Measurements from ENCODE around the gene SLC22A7. TPM values are rescaled to one million over a fixed set of nuclear protein-coding genes. Genes with fewer than 3 reads are reported as not detected.

The SLC22A7 gene
- total and polyA plus RNA-seq, 4 donors, result 143 to 495 (median 228) TPM

GRCh38 chr6:43335469-43335868, 37.4 kb downstream of the SLC22A7 start:
- no peak overlapping the region for H3K9ac ChIP-seq (ENCODE audit: low read depth in 1 of 2, low read length in 2 of 2)
- no peaks in the 10 kb centered on the region for H3K9me3 ChIP-seq (ENCODE audit: control insufficient read depth in 4 of 4, low read length in 3 of 4)
- H3K27me3 ChIP-seq (ENCODE audit: control insufficient read depth in 4 of 4, insufficient read depth in 4 of 4, low read length in 3 of 4), result no peaks in the 10 kb centered on the region
- 79% methylated on average over 3 of the region's 3 CpGs for WGBS
- no peak overlapping the region for H3K4me3 ChIP-seq (ENCODE audit: low read depth in 1 of 3, low read length in 3 of 3)
- H3K4me1 ChIP-seq (ENCODE audit: control insufficient read depth in 4 of 4, insufficient read depth in 4 of 4, low read length in 3 of 4), result peaks cover 0 to 2% (median 0%) of the 10 kb centered on the region in 4 donors
- TF ChIP-seq EGR1 (IDR thresholded peaks at IDR 0.05; ENCODE audit: low read depth in 2 of 2) (no peak), ATF3 (IDR thresholded peaks at IDR 0.05) (no peak)
- no peak overlapping the region for H3K27ac ChIP-seq (ENCODE audit: low read depth in 1 of 2, low read length in 2 of 2)
- H3K36me3 ChIP-seq (ENCODE audit: control insufficient read depth in 4 of 4, insufficient read depth in 3 of 4, low read depth in 1 of 4, low read length in 3 of 4), result peaks cover 7 to 26% (median 16%) of the 10 kb centered on the region in 4 donors
- DNase-seq (ENCODE audit: low spot score), result no peak

- Histone ChIP-seq H3K36me3 (ENCODE audit: control insufficient read depth in 4 of 4, insufficient read depth in 3 of 4, low read depth in 1 of 4, low read length in 3 of 4) (peaks cover 7 to 32% (median 23%) of the 10 kb centered on the region in 4 donors), H3K4me1 (ENCODE audit: control insufficient read depth in 4 of 4, insufficient read depth in 4 of 4, low read length in 3 of 4) (peaks cover 0 to 2% (median 0%) of the 10 kb centered on the region in 4 donors), H3K4me3 (ENCODE audit: low read depth in 1 of 3, low read length in 3 of 3) (no peak overlapping the region), H3K27me3 (ENCODE audit: control insufficient read depth in 4 of 4, insufficient read depth in 4 of 4, low read length in 3 of 4) (no peaks in the 10 kb centered on the region), H3K27ac (ENCODE audit: low read depth in 1 of 2, low read length in 2 of 2) (no peak overlapping the region), H3K9ac (ENCODE audit: low read depth in 1 of 2, low read length in 2 of 2) (no peak overlapping the region), H3K9me3 (ENCODE audit: control insufficient read depth in 4 of 4, low read length in 3 of 4) (no peaks in the 10 kb centered on the region)
- DNase-seq (ENCODE audit: low spot score), result no peak
- TF ChIP-seq CTCF (IDR thresholded peaks at IDR 0.05; ENCODE audit: low read depth, low read length, missing input control) (no peak), NR2F2 (IDR thresholded peaks at IDR 0.05) (no peak), SP1 (IDR thresholded peaks at IDR 0.05) (no peak), MAX (IDR thresholded peaks at IDR 0.05) (no peak), HNF4G (IDR thresholded peaks at IDR 0.05) (no peak), FOXA2 (IDR thresholded peaks at IDR 0.05) (no peak), RAD21 (IDR thresholded peaks at IDR 0.05) (no peak), ATF3 (IDR thresholded peaks at IDR 0.05) (no peak), HNF4A (conservative IDR thresholded peaks at IDR 0.05) (no peak), YY1 (IDR thresholded peaks at IDR 0.05) (no peak), REST (IDR thresholded peaks at IDR 0.05) (no peak), EGR1 (IDR thresholded peaks at IDR 0.05; ENCODE audit: low read depth in 2 of 2) (no peak), ZBTB33 (IDR thresholded peaks at IDR 0.05) (no peak), JUND (IDR thresholded peaks at IDR 0.05) (no peak), FOXA1 (IDR thresholded peaks at IDR 0.05) (no peak), RXRA (IDR thresholded peaks at IDR 0.05) (no peak), TAF1 (conservative IDR thresholded peaks at IDR 0.05) (no peak), GABPA (IDR thresholded peaks at IDR 0.05 in 1 of 2, conservative IDR thresholded peaks at IDR 0.05 in 1 of 2) (no peak)
- WGBS, result 88% methylated on average over 3 of the region's 3 CpGs
Measured at GRCh38 chr6:43336382-43336781, 38.3 kb downstream of the SLC22A7 start.

All from liver (tissue), 9 donors.